Panc1 (cell line): ENCODE results near the gene EMC6.

Experiments used
- CTCF ChIP-seq: fragments of 450-650 bp; IDR thresholded peaks from 2 replicates; pipeline ENCODE4 v1.5.1; 2017; ENCODE audit warnings: mild to moderate bottlenecking
- POLR2AphosphoS5 ChIP-seq: IDR thresholded peaks from 2 replicates; pipeline ENCODE4 v1.6.1; 2012; ENCODE audit warnings: mild to moderate bottlenecking, low read depth, low read length, moderate library complexity
- TCF7L2 ChIP-seq: IDR thresholded peaks from 2 replicates; pipeline ENCODE4 v1.6.1; 2011; ENCODE audit warnings: mild to moderate bottlenecking, low read depth, low read length, inconsistent platforms

- TF ChIP-seq POLR2AphosphoS5 (no peak), CTCF (no peak), TCF7L2 (no peak)
Observed at GRCh38 chr17:3657874-3658783, 10.5 kb upstream of the EMC6 start.
